Dermis lymphatic vessel endothelial cell (primary cell): ENCODE data around the gene OR52R1. TPM values are rescaled to one million over a fixed set of nuclear protein-coding genes. Genes with fewer than 3 reads are reported as not detected.

Source experiments
- total RNA-seq: library from RNA; depleted of rRNA; stranded (reverse); fragments of >200 nt; gene quantifications from 2 replicates; pipeline ENCODE4 v1.2.1, GENCODE V29; 2014

Gene OR52R1
- not detected in 2 replicates for total RNA-seq

DNA sequence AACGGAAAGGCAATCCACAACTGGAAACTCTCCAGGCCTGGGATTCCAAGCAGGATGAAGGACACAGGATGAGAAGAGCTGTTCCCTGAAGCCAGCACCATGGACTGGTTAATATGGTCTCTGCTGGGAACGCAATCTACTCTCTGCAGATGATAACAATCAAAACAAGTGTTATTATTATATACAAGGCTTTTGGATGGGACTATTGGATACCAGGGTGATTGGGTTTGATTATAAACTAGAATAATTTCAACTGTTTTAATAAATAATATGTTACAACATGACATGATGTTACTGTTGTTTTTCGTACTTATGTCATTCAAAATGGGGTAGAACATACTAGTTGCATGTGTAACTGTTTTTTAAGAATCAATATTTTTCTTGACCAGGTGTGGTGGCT is at the start of gene OR52R1:
Gene OR52R1 (minus strand): TSS at position 101 of the 400 bp plus-strand sequence. CDS start 0 bp downstream, at position 101.

GRCh38 chr11:4848908-4849532 is 44.8 kb upstream of the OR52R1 start, which contains the start of gene OR51S1:
Gene OR51S1, minus strand, starts transcription at chr11:4849208. Its CDS starts 0 bp downstream, at chr11:4849208.

GRCh38 chr11:4821021-4821420 is 16.8 kb upstream of the OR52R1 start, which contains the start of gene OR51F2:
Gene OR51F2, plus strand, starts transcription at chr11:4821321. Its CDS starts 101 bp downstream, at chr11:4821422.

DNA sequence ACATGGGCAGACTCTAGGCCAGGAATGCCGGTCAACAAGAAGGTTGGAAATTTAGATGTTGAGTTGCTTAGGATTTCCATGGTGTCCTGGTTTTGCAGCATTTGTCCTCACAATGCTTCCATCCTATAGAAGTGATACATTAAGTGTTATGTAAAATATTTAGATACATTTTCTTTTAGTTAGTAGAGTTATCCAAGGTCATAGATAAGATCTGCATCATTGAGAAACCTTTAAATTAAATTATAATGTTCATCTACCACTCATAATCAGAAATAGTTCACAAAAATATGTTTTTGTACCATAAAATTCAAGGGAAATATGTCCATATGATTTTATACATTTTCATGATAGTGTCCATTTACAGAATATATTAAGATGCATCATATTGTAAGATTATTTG is 34.3 kb downstream of the OR52R1 start, which contains the start of gene OR51F1:
Gene OR51F1 (minus strand): TSS at position 101 of the 400 bp plus-strand sequence. CDS start 0 bp downstream, at position 101.

Other genes with a start within 250 kb of the OR52R1 start
- gene OR52I2, start 222.6 kb downstream of the OR52R1 start, total RNA-seq, result not detected in 2 replicates
- gene OR52I1, start 210.3 kb downstream of the OR52R1 start, total RNA-seq, result not detected in 2 replicates
- gene TRIM68, start 196.1 kb downstream of the OR52R1 start, total RNA-seq, result 7.6 and 11.4 TPM in 2 replicates
- gene OR51D1, start 166.9 kb downstream of the OR52R1 start, total RNA-seq, result not detected in 2 replicates
- gene OR51E1, start 160.4 kb downstream of the OR52R1 start, total RNA-seq, result not detected in 2 replicates
- gene OR51E2, start 106.5 kb downstream of the OR52R1 start, total RNA-seq, result not detected in 2 replicates
- gene MMP26, start 99.6 kb downstream of the OR52R1 start, total RNA-seq, result not detected in 2 replicates
- gene OR51F1, start 34.4 kb downstream of the OR52R1 start, total RNA-seq, result not detected in 2 replicates
- not detected in 2 replicates for gene OR51F2, start 16.9 kb upstream of the OR52R1 start, total RNA-seq
- gene OR51S1, start 44.8 kb upstream of the OR52R1 start, total RNA-seq, result not detected in 2 replicates
- not detected in 2 replicates for gene OR51T1, start 77.5 kb upstream of the OR52R1 start, total RNA-seq
- not detected in 2 replicates for gene OR51A7, start 99.4 kb upstream of the OR52R1 start, total RNA-seq
- gene OR51G2, start 115.0 kb upstream of the OR52R1 start, total RNA-seq, result not detected in 2 replicates
- gene OR51G1, start 120.0 kb upstream of the OR52R1 start, total RNA-seq, result not detected in 2 replicates
- gene OR51A4, start 143.2 kb upstream of the OR52R1 start, total RNA-seq, result not detected in 2 replicates
- gene OR51A2, start 151.3 kb upstream of the OR52R1 start, total RNA-seq, result not detected in 2 replicates
- gene OR51L1, start 190.5 kb upstream of the OR52R1 start, total RNA-seq, result not detected in 2 replicates
- not detected in 2 replicates for gene OR52J3, start 242.1 kb upstream of the OR52R1 start, total RNA-seq